Pancreas (tissue), 10 donors: ENCODE results near the gene CACNA1C. TPM values are rescaled to one million over a fixed set of nuclear protein-coding genes. Genes with fewer than 3 reads are reported as not detected.

ENCODE experiments used
- ATAC-seq, 4 donors: fragments of 200-7000 bp; cut with Tn5 transposase; one replicate each; pipeline versions ENCODE4 v1.8.0 to v1.9.1; 2020; ENCODE audit warnings: mild to moderate bottlenecking in 4 of 4, moderate library complexity in 4 of 4
- DNase-seq, 6 donors: peaks; one replicate each; pipeline ENCODE4 v3.0.0-alpha.2; 2020
- FAIRE-seq: peaks from 2 replicates; lab custom pipeline; 2012; peaks lifted over from hg19 to GRCh38; lab: Jason Lieb, UNC
- H3K27ac ChIP-seq, 4 donors: fragments of 200-600 bp; sonication (generic); 1 replicate in 3 of 4; 2 replicates in 1 of 4; pipeline versions ENCODE4 v1.5.0 to v1.8.0; 2020
- H3K27me3 ChIP-seq, 4 donors: fragments of 200-600 bp; one replicate each; pipeline ENCODE4 v1.8.0; 2021
- H3K36me3 ChIP-seq, 3 donors: fragments of 200-600 bp; sonication (generic) in 1 of 3; one replicate each; pipeline versions ENCODE4 v1.5.0 to v1.8.0; 2020 to 2021
- H3K4me1 ChIP-seq, 3 donors: fragments of 200-600 bp; one replicate each; pipeline ENCODE4 v1.8.0; 2021
- H3K4me3 ChIP-seq, 4 donors: fragments of 200-600 bp; sonication (generic) in 2 of 4; one replicate each; pipeline versions ENCODE4 v1.5.0 to v1.8.0; 2020 to 2021
- H3K9me3 ChIP-seq, 4 donors: fragments of 200-600 bp; one replicate each; pipeline ENCODE4 v1.8.0; 2021
- WGBS, 2 donors: extraction: QIAGEN DNeasy Blood & Tissue Kit; methylation state at CpG; one replicate each; pipeline ENCODE4 v1.1.7; 2013; 5-methylcytosine and 5-hydroxymethylcytosine counted together
- intact Hi-C, 3 donors: fragments of 100-400 bp; cut with DNase I; formaldehyde crosslinking; loops; one replicate each; pipeline versions ENCODE4 v1.11.1 to v1.14.2; 2022
- polyA plus RNA-seq, 2 donors: library from polyadenylated mRNA; stranded (reverse); fragments of 200-250 nt; gene quantifications; one replicate each; pipeline ENCODE4 v1.2.3, GENCODE V29; 2013
- total RNA-seq, 6 donors: library from RNA; stranded (reverse); fragmentation: NEBNext Ultra II Directional in 4 of 6; extraction: Animal tissue kit (Norgen Biotek cat#: 25700) in 4 of 6; gene quantifications; one replicate each; pipeline versions ENCODE4 v1.2.1 to v1.2.4, GENCODE V29; 2021 to 2023
- TF ChIP-seq, protein P1 (sequence below), 4 donors: fragments of 200-600 bp; sonication (generic) in 3 of 4; IDR thresholded peaks; one replicate each; pipeline versions ENCODE4 v1.5.0 to v1.8.0; 2021; ENCODE audit warnings: antibody characterized with exemption in 4 of 4
- donor health status: healthy with polysubstance abuse.
- donor health status: DM: no; HTN: no; CAD: no; lungs with moderate emphysema.
- donor health status: DM: no; HTN: no; CAD: no.
- donor health status: control.
- donor health status: control.
- donor health status: Bipolar disorder and iron deficiency.
- donor health status: DM: yes; HTN: yes; CAD: no.
- donor health status: DM: no; HTN: no; CAD: no.
- donor health status: DM: no; HTN: no; CAD: no.
- donor health status: DM: yes; HTN: yes; CAD: no.

Gene CACNA1C
- total and polyA plus RNA-seq, 8 donors, result 1.2 to 3.8 (median 2.3) TPM

- Histone ChIP-seq H3K27me3 (no peaks in the 10 kb centered on the region), H3K4me1 (no peaks in the 10 kb centered on the region), H3K36me3 (no peaks in the 10 kb centered on the region), H3K4me3 (no peak overlapping the region), H3K27ac (no peak overlapping the region), H3K9me3 (no peaks in the 10 kb centered on the region)
- FAIRE-seq (no peak), ATAC-seq (no peak), DNase-seq (no peak)
- TF ChIP-seq, protein P1, sequence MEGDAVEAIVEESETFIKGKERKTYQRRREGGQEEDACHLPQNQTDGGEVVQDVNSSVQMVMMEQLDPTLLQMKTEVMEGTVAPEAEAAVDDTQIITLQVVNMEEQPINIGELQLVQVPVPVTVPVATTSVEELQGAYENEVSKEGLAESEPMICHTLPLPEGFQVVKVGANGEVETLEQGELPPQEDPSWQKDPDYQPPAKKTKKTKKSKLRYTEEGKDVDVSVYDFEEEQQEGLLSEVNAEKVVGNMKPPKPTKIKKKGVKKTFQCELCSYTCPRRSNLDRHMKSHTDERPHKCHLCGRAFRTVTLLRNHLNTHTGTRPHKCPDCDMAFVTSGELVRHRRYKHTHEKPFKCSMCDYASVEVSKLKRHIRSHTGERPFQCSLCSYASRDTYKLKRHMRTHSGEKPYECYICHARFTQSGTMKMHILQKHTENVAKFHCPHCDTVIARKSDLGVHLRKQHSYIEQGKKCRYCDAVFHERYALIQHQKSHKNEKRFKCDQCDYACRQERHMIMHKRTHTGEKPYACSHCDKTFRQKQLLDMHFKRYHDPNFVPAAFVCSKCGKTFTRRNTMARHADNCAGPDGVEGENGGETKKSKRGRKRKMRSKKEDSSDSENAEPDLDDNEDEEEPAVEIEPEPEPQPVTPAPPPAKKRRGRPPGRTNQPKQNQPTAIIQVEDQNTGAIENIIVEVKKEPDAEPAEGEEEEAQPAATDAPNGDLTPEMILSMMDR (IDR thresholded peaks at IDR 0.05), result no peak
- 34 to 41% methylated on average over 11 of the region's 11 CpGs for WGBS, 2 donors
- intact Hi-C loops, result no loop called here
Observed at GRCh38 chr12:2439332-2440100, 386.7 kb downstream of the CACNA1C start.

GRCh38 chr12:2443776-2444175, 391.0 kb downstream of the CACNA1C start:
- WGBS, 2 donors, result 53 to 63% methylated on average over 7 of the region's 7 CpGs
- TF ChIP-seq, protein P1 (IDR thresholded peaks at IDR 0.05), result no peak
- H3K4me3 ChIP-seq, result no peak overlapping the region
- H3K9me3 ChIP-seq, result no peaks in the 10 kb centered on the region
- FAIRE-seq, result no peak
- H3K27me3 ChIP-seq, result no peaks in the 10 kb centered on the region
- intact Hi-C loops, result no loop called here
- H3K27ac ChIP-seq, result no peak overlapping the region
- no peak for DNase-seq
- ATAC-seq, result no peak
- no peaks in the 10 kb centered on the region for H3K36me3 ChIP-seq
- H3K4me1 ChIP-seq, result no peaks in the 10 kb centered on the region

DNA sequence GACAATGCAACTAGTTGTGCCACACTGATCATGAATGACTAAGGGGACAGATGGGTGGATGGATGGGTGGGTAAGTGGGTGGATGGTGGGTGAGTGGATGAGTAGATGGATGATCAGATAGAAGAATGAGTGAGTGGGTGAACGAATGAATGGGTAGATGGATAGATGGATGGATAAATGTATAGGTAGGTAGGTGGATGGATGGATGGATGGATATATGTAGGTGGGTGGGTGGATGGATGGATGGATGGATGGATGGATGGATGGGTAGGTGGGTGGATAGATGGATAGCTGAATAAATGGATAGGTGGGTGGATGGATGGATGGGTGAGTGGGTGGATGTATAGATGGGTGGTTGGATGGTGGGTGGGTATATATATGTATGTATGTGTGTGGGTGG, 393.2 kb downstream of the CACNA1C start:
- 33 to 44% methylated on average over 1 of the region's 1 CpG for WGBS, 2 donors
- FAIRE-seq (no peak), ATAC-seq (no peak), DNase-seq (no peak)
- intact Hi-C loops, result no loop called here
- TF ChIP-seq, protein P1 (IDR thresholded peaks at IDR 0.05), result no peak
- Histone ChIP-seq H3K36me3 (no peaks in the 10 kb centered on the region), H3K27ac (no peak overlapping the region), H3K27me3 (no peaks in the 10 kb centered on the region), H3K9me3 (no peaks in the 10 kb centered on the region), H3K4me1 (no peaks in the 10 kb centered on the region), H3K4me3 (no peak overlapping the region)

- Histone ChIP-seq H3K27ac (no peak overlapping the region), H3K9me3 (no peaks in the 10 kb centered on the region), H3K4me1 (no peaks in the 10 kb centered on the region), H3K27me3 (no peaks in the 10 kb centered on the region), H3K36me3 (no peaks in the 10 kb centered on the region), H3K4me3 (no peak overlapping the region)
- no peak for ATAC-seq
- TF ChIP-seq, protein P1 (IDR thresholded peaks at IDR 0.05), result no peak
- DNase-seq, result peak in 1 of 6 donors; percentile 24
- intact Hi-C loops, result no loop called here
- WGBS, 2 donors, result 55 to 64% methylated on average over 10 of the region's 10 CpGs
- FAIRE-seq, result no peak
Observed at GRCh38 chr12:2447861-2448260, 395.1 kb downstream of the CACNA1C start.

DNA sequence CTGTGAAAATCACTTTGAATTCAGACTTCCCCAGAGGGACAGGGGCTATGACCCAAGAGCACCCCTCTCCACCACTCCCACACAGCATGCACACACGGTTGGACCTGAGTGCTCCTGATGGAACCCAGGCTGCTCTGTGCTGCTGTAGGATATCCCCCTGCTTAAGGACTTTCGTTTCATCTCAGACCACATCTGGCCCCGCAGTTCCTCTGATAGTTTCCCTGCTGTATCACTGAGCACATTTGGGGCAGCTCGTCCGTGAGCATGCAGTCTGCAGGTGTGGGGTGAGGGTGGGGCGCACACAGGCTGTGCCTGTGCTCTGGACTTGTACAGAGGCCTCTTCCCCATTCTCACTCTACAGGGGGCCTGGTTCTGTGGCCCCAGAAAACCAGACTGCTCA, 396.8 kb downstream of the CACNA1C start:
- ATAC-seq (no peak), FAIRE-seq (no peak)
- intact Hi-C loops, result no loop called here

More for the DNA sequence above, 396.8 kb downstream of the CACNA1C start:
- no peak overlapping the region for H3K4me3 ChIP-seq
- no peaks in the 10 kb centered on the region for H3K9me3 ChIP-seq
- H3K4me1 ChIP-seq, result no peaks in the 10 kb centered on the region
- WGBS, 2 donors, result 52 to 54% methylated on average over 6 of the region's 6 CpGs
- H3K27ac ChIP-seq, result no peak overlapping the region
- TF ChIP-seq, protein P1 (IDR thresholded peaks at IDR 0.05), result no peak
- H3K27me3 ChIP-seq, result no peaks in the 10 kb centered on the region
- H3K36me3 ChIP-seq, result no peaks in the 10 kb centered on the region
- no peak for DNase-seq
